Measurements from ENCODE around the gene AP3D1. TPM values are rescaled to one million over a fixed set of nuclear protein-coding genes. Genes with fewer than 3 reads are reported as not detected.
A peak's percentile ranks its signal among the peaks of the same experiment; 100 is the strongest.

Gene AP3D1
- total and polyA plus RNA-seq, 2 donors: 32.5 to 80.1 TPM

GRCh38 chr19:2081873-2082810 is 69.2 kb downstream of the AP3D1 start:
- Histone ChIP-seq H3K4me3 (ENCODE audit: low read length in 2 of 2) (peak overlapping the region; percentile 60 to 74), H3K9me3 (ENCODE audit: control insufficient read depth in 2 of 2, insufficient read depth in 1 of 2, low read length in 1 of 2) (peaks cover 0 to 7% of the 10 kb centered on the region in 2 donors), H3K27ac (ENCODE audit: low read depth in 1 of 2, low read length in 1 of 2) (peak overlapping the region; percentile 83 to 95), H3K27me3 (ENCODE audit: control insufficient read depth in 2 of 2, insufficient read depth in 1 of 2, low read length in 1 of 2) (no peaks in the 10 kb centered on the region), H3K36me3 (ENCODE audit: control insufficient read depth in 2 of 2, insufficient read depth in 2 of 2, low read length in 1 of 2) (peaks cover 42 to 53% of the 10 kb centered on the region in 2 donors), H3K4me1 (ENCODE audit: control insufficient read depth in 2 of 2, insufficient read depth in 2 of 2, low read length in 2 of 2) (peaks cover 30 to 67% of the 10 kb centered on the region in 2 donors)
- peak in 1 of 9 donors; percentile 41 for DNase-seq (ENCODE audit: low read depth in 6 of 9, low spot score in 9 of 9)
- 83% methylated on average over 30 of the region's 30 CpGs for WGBS

GRCh38 chr19:2080336-2080988 is 70.9 kb downstream of the AP3D1 start:
- peaks cover 18 to 50% of the 10 kb centered on the region in 2 donors for H3K4me1 ChIP-seq (ENCODE audit: control insufficient read depth in 2 of 2, insufficient read depth in 2 of 2, low read length in 2 of 2)

GRCh38 chr19:2079865-2080301 is 71.5 kb downstream of the AP3D1 start:
- 93% methylated on average over 23 of the region's 23 CpGs for WGBS
- H3K27ac ChIP-seq (ENCODE audit: low read depth in 1 of 2, low read length in 1 of 2): no peak overlapping the region

More at GRCh38 chr19:2080336-2080988, 70.9 kb downstream of the AP3D1 start:
- Histone ChIP-seq H3K27ac (ENCODE audit: low read depth in 1 of 2, low read length in 1 of 2) (peak overlapping the region in 1 of 2 donors; percentile 15), H3K4me3 (ENCODE audit: low read length in 2 of 2) (no peak overlapping the region), H3K27me3 (ENCODE audit: control insufficient read depth in 2 of 2, insufficient read depth in 1 of 2, low read length in 1 of 2) (no peaks in the 10 kb centered on the region), H3K36me3 (ENCODE audit: control insufficient read depth in 2 of 2, insufficient read depth in 2 of 2, low read length in 1 of 2) (peaks cover 59 to 69% of the 10 kb centered on the region in 2 donors), H3K9me3 (ENCODE audit: control insufficient read depth in 2 of 2, insufficient read depth in 1 of 2, low read length in 1 of 2) (peaks cover 0 to 3% of the 10 kb centered on the region in 2 donors)
- 92% methylated on average over 23 of the region's 23 CpGs for WGBS
- DNase-seq (ENCODE audit: low read depth in 6 of 9, low spot score in 9 of 9): no peak

GRCh38 chr19:2079076-2079864 is 72.1 kb downstream of the AP3D1 start:
- H3K36me3 ChIP-seq (ENCODE audit: control insufficient read depth in 2 of 2, insufficient read depth in 2 of 2, low read length in 1 of 2): peaks cover 67 to 77% of the 10 kb centered on the region in 2 donors
- no peak overlapping the region for H3K27ac ChIP-seq (ENCODE audit: low read depth in 1 of 2, low read length in 1 of 2)
- no peaks in the 10 kb centered on the region for H3K9me3 ChIP-seq (ENCODE audit: control insufficient read depth in 2 of 2, insufficient read depth in 1 of 2, low read length in 1 of 2)
- no peaks in the 10 kb centered on the region for H3K27me3 ChIP-seq (ENCODE audit: control insufficient read depth in 2 of 2, insufficient read depth in 1 of 2, low read length in 1 of 2)
- DNase-seq (ENCODE audit: low read depth in 6 of 9, low spot score in 9 of 9): no peak
- H3K4me3 ChIP-seq (ENCODE audit: low read length in 2 of 2): no peak overlapping the region
- 96% methylated on average over 32 of the region's 32 CpGs for WGBS
- peaks cover 14 to 38% of the 10 kb centered on the region in 2 donors for H3K4me1 ChIP-seq (ENCODE audit: control insufficient read depth in 2 of 2, insufficient read depth in 2 of 2, low read length in 2 of 2)

More at GRCh38 chr19:2079865-2080301, 71.5 kb downstream of the AP3D1 start:
- Histone ChIP-seq H3K36me3 (ENCODE audit: control insufficient read depth in 2 of 2, insufficient read depth in 2 of 2, low read length in 1 of 2) (peaks cover 65 to 72% of the 10 kb centered on the region in 2 donors), H3K4me1 (ENCODE audit: control insufficient read depth in 2 of 2, insufficient read depth in 2 of 2, low read length in 2 of 2) (peaks cover 15 to 44% of the 10 kb centered on the region in 2 donors), H3K9me3 (ENCODE audit: control insufficient read depth in 2 of 2, insufficient read depth in 1 of 2, low read length in 1 of 2) (no peaks in the 10 kb centered on the region), H3K27me3 (ENCODE audit: control insufficient read depth in 2 of 2, insufficient read depth in 1 of 2, low read length in 1 of 2) (no peaks in the 10 kb centered on the region), H3K4me3 (ENCODE audit: low read length in 2 of 2) (no peak overlapping the region)
- DNase-seq (ENCODE audit: low read depth in 6 of 9, low spot score in 9 of 9): no peak

GRCh38 chr19:2077833-2078619 is 73.3 kb downstream of the AP3D1 start:
- DNase-seq (ENCODE audit: low read depth in 6 of 9, low spot score in 9 of 9): no peak
- H3K4me1 ChIP-seq (ENCODE audit: control insufficient read depth in 2 of 2, insufficient read depth in 2 of 2, low read length in 2 of 2): peaks cover 11 to 26% of the 10 kb centered on the region in 2 donors
- no peak overlapping the region for H3K4me3 ChIP-seq (ENCODE audit: low read length in 2 of 2)
- peaks cover 0 to 3% of the 10 kb centered on the region in 2 donors for H3K9me3 ChIP-seq (ENCODE audit: control insufficient read depth in 2 of 2, insufficient read depth in 1 of 2, low read length in 1 of 2)
- no peak overlapping the region for H3K27ac ChIP-seq (ENCODE audit: low read depth in 1 of 2, low read length in 1 of 2)
- H3K27me3 ChIP-seq (ENCODE audit: control insufficient read depth in 2 of 2, insufficient read depth in 1 of 2, low read length in 1 of 2): no peaks in the 10 kb centered on the region
- WGBS: 98% methylated on average over 44 of the region's 44 CpGs
- peaks cover 73 to 89% of the 10 kb centered on the region in 2 donors for H3K36me3 ChIP-seq (ENCODE audit: control insufficient read depth in 2 of 2, insufficient read depth in 2 of 2, low read length in 1 of 2)

- Histone ChIP-seq H3K4me3 (ENCODE audit: low read length in 2 of 2) (no peak overlapping the region), H3K27me3 (ENCODE audit: control insufficient read depth in 2 of 2, insufficient read depth in 1 of 2, low read length in 1 of 2) (no peaks in the 10 kb centered on the region), H3K9me3 (ENCODE audit: control insufficient read depth in 2 of 2, insufficient read depth in 1 of 2, low read length in 1 of 2) (peaks cover 0 to 3% of the 10 kb centered on the region in 2 donors), H3K4me1 (ENCODE audit: control insufficient read depth in 2 of 2, insufficient read depth in 2 of 2, low read length in 2 of 2) (peaks cover 7 to 20% of the 10 kb centered on the region in 2 donors), H3K36me3 (ENCODE audit: control insufficient read depth in 2 of 2, insufficient read depth in 2 of 2, low read length in 1 of 2) (peaks cover 77 to 90% of the 10 kb centered on the region in 2 donors), H3K27ac (ENCODE audit: low read depth in 1 of 2, low read length in 1 of 2) (no peak overlapping the region)
- WGBS: 97% methylated on average over 7 of the region's 7 CpGs
- DNase-seq (ENCODE audit: low read depth in 6 of 9, low spot score in 9 of 9): no peak
These were observed 74.0 kb downstream of the AP3D1 start for GRCh38 chr19:2077398-2077797.

DNA sequence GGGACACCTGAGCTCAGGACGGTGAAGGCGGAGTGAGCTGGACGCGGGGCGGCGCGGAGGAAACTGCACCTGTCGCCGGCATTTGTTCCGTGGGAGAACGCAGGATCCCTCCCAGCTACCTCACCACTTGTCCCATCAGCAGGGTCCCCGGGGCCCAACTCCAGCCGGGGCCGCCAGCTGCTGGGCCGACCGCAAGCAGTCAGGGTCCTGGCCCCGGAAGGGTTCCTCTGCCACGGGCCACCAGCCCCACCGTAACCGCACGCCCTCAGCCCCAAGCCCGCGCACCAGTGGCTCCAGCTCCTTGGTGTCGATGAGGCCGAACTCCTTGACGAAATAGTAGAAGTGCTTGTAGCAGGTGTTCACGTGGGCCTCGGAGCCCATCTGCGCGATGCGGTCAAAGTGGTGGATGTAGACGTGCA is 74.8 kb downstream of the AP3D1 start:
- Histone ChIP-seq H3K27ac (ENCODE audit: low read depth in 1 of 2, low read length in 1 of 2) (no peak overlapping the region), H3K9me3 (ENCODE audit: control insufficient read depth in 2 of 2, insufficient read depth in 1 of 2, low read length in 1 of 2) (peaks cover 0 to 3% of the 10 kb centered on the region in 2 donors), H3K4me3 (ENCODE audit: low read length in 2 of 2) (no peak overlapping the region), H3K27me3 (ENCODE audit: control insufficient read depth in 2 of 2, insufficient read depth in 1 of 2, low read length in 1 of 2) (no peaks in the 10 kb centered on the region), H3K36me3 (ENCODE audit: control insufficient read depth in 2 of 2, insufficient read depth in 2 of 2, low read length in 1 of 2) (peaks cover 82 to 89% of the 10 kb centered on the region in 2 donors), H3K4me1 (ENCODE audit: control insufficient read depth in 2 of 2, insufficient read depth in 2 of 2, low read length in 2 of 2) (peaks cover 0 to 11% of the 10 kb centered on the region in 2 donors)
- no peak for DNase-seq (ENCODE audit: low read depth in 6 of 9, low spot score in 9 of 9)
- WGBS: 98% methylated on average over 32 of the region's 32 CpGs
